DND-41 (cell line): Measurements from ENCODE around the gene PDLIM1.

Source experiments
- CTCF ChIP-seq: IDR thresholded peaks from 2 replicates; pipeline ENCODE4 v1.5.1; 2012; ENCODE audit warnings: borderline replicate concordance, low read length, moderate library complexity, mild to moderate bottlenecking; ENCODE audit not compliant: poor library complexity, severe bottlenecking; ENCODE audit errors: extremely low read depth
- EZH2 ChIP-seq: IDR thresholded peaks from 3 replicates; pipeline ENCODE4 v1.6.1; 2012; ENCODE audit warnings: borderline replicate concordance, low read depth, mild to moderate bottlenecking, moderate library complexity, low read length, inconsistent platforms; ENCODE audit not compliant: severe bottlenecking

- no peak for TF ChIP-seq CTCF
- no peak for TF ChIP-seq EZH2
Measured at GRCh38 chr10:95253686-95254085, 37.1 kb downstream of the PDLIM1 start.
